Middle frontal gyrus (tissue), 1 donor: ENCODE results near the gene IQGAP2.

ENCODE experiments used
- DNase-seq: peaks from one replicate; pipeline ENCODE4 v3.0.0-alpha.2; 2015; ENCODE audit warnings: low spot score; ENCODE audit errors: extremely low spot score

The IQGAP2 gene

GRCh38 chr5:76705574-76705973, 302.5 kb downstream of the IQGAP2 start:
- DNase-seq = no peak

DNA sequence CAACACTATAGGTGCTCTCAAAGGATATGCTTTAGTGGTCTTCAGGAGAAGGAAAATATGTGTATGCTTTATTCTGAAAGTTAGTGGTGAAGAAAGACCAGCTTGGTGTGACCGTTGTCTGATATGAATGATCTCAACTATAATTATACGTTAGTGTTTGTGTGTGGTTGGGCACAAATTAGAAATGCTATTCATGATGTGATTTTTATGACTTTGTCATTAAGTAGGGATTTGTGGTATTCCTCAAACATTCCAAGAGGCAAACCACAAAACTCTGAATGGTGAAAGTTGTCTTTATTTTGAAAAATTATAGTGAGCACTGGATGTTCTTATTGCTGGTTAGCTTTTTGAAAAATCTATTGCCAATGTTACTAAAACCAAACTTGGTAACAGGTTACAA, 306.7 kb downstream of the IQGAP2 start:
- no peak for DNase-seq

GRCh38 chr5:76710991-76711390, 307.9 kb downstream of the IQGAP2 start:
- no peak for DNase-seq

DNA sequence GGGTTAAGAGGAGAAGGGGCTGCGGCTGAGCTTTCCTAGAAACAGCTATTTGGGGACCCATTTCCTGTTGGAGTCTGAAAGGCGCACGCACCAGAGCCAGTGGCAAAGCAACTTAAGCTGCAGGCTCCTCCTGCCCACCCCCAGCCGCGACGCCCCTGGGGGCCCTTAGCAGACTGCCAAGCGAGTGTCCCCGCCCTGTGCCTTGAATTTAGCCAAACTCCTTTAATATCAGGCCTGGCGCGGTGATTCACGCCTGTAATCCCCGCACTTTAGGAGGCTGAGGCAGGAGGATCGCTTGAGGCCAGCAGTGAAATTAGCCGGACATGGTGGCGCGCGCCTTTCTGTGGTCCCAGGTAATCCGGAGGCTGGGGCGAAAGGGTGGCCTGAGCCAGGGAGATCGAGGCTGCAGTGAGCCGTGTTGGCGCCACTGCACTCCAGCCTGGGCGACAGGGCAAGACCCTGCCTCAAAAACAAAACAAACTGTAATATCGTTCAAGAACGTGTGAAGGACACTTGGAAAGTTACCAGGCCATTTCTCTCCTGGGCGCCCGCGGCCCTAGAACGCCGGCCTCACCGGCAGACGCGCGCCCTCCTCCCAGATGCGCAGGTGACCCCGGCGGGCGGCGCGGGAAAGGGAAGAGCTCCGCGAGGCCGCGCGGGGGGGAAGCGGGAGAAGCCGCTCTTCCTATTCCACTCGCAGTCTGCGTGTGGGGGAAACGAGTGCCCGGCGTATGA, 311.8 kb downstream of the IQGAP2 start:
- DNase-seq = no peak

GRCh38 chr5:76715486-76715735, 312.3 kb downstream of the IQGAP2 start:
- DNase-seq = no peak

DNA sequence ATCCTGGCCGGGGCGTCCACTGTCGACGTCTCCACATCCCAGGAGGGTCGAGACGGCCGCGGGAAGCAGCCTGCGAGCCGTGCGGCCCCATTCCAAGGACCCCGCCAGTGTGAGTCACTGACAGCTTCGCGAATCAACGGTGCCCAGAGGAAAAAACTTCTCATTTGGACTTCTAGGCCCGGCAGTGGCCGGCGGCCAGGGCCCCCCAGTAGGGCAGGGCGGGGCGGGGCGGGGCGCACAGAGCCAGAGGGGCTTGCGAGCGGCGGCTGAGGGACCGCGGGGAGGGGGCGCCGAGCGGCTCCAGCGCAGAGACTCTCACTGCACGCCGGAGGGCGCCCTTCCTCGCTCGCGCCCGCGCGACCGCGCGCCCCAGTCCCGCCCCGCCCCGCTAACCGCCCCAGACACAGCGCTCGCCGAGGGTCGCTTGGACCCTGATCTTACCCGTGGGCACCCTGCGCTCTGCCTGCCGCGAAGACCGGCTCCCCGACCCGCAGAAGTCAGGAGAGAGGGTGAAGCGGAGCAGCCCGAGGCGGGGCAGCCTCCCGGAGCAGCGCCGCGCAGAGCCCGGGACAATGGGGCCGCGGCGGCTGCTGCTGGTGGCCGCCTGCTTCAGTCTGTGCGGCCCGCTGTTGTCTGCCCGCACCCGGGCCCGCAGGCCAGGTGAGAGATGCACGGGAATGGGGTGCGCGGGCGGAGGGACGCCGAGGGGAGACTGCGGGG, 312.8 kb downstream of the IQGAP2 start, which contains the start of gene F2R:
Gene F2R, plus strand, starts transcription at position 391 of the 720 bp plus-strand sequence. Its CDS starts 182 bp downstream, at position 573.
- no peak for DNase-seq

DNA sequence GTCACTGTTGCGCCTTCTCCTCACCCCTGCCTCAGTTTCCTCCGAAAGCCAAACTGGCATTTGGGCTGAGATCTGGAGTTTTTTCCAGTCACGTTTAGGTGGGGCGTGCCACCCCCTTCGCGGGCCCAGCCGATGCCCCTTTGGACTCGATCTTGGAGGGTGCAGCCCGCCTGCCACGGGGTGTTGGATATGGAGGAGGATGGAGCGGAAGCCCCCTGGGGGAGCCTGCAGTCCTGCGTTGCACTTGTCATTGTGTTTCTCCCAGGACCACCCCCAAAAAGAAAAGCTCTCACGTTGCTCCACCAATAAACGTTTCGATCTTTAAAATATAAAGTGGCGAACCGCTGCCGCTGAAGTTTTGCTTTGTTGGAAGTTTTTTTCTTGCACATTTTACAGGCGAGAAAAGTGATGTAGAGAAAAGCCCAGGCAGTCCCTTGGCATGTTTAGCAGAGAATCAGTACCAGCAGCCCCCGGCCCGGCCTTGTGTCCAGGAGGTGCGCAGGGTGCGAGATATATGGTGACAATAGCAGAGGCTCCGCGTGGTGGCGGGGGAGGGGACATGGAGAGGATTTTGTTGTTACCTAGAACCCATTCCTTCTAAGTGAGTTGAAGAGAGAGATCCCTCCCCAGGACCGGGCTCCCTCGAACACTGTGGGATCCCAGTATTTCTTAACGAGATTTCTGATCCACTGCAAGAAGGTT, 313.5 kb downstream of the IQGAP2 start:
- no peak for DNase-seq

GRCh38 chr5:76717222-76718083, 314.4 kb downstream of the IQGAP2 start:
- DNase-seq = no peak

- DNase-seq = no peak
Measured at GRCh38 chr5:76718381-76718832, 315.3 kb downstream of the IQGAP2 start.

GRCh38 chr5:76718880-76719279, 315.8 kb downstream of the IQGAP2 start:
- no peak for DNase-seq

DNA sequence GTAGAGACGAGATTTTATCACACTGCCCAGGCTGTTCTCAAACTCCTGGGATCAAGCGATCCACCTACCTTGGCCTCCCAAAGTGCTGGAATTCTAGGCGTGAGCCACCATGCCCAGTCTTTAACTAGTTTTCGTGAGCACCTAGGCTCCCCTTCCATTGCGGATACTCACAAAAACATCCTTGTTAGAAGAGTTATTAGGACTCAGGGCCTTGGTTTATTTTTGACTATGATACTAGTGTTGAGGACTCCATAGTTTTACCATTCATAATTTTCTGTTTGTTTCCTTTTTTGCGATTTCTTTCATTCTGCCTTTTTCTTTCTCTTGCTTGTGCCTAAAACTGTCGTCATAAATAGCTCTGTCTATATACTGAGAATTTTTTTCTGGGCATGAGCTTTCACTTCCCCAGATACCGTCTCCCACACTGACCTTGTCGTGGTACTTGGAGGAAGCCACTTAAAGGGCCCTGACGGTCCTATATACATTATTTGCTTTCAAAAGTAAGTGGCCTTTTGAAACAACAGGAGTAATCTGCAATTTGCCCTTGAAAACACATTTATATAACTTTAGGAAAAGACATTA, 318.0 kb downstream of the IQGAP2 start:
- DNase-seq = no peak

DNA sequence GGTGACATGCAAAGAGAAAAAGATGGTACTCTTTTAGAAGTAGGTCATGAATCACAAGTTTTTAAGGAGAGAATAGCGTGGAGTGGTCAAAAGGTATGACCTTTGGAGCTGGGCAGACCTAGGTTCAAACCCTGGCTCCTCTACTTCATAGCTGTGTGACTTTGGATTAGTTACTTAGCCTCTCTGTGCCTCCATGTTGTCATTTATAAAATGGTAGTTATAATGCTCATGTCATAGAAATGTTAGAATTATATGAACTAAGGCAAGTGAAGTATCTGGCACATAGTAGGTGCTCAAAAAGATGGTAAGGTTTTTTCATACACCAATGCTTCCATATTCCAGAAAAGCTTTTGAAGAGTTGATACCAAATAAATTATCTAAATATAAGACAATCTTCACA, 320.2 kb downstream of the IQGAP2 start:
- DNase-seq = no peak

DNA sequence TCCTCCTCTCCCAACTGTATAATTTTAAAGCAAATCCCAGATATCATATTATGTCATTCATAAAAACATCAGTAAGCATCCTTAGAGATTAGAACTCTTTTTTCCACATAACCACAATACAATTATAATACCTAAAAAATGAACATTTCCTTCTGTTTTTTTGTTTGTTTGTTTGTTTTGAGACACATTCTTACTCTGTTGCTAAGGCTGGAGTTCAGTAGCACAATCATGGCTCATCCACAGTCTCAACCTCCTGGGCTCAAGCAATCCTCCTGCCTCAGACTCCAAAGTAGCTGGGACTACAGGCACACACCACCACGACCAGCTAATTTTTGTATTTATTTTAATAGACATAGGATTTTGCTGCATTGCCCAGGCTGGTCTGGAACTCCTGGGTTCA, 320.8 kb downstream of the IQGAP2 start:
- DNase-seq = no peak

DNA sequence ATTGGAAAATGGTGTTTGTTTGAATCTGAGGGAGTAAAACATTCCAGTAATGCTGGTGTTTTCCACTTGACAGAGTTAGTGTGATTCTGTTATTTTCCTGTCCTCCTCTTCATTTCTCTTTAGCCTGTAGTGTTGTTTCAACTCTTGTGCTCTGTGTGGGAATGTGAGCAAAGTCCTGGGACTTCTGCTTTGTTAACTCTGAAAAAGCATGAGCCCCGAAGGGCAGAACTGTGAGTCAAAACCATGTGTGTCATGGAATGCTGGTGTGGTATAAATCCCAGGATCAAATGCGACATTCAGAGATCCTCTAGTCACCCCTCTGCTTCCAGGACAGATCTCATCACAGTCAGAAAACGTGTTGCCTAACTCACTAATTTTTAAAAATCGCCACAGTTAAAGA, 321.8 kb downstream of the IQGAP2 start:
- DNase-seq = no peak

- no peak for DNase-seq
Measured at GRCh38 chr5:76728965-76729364, 325.9 kb downstream of the IQGAP2 start.

- DNase-seq = no peak
Measured at GRCh38 chr5:76729373-76730290, 326.5 kb downstream of the IQGAP2 start.

DNA sequence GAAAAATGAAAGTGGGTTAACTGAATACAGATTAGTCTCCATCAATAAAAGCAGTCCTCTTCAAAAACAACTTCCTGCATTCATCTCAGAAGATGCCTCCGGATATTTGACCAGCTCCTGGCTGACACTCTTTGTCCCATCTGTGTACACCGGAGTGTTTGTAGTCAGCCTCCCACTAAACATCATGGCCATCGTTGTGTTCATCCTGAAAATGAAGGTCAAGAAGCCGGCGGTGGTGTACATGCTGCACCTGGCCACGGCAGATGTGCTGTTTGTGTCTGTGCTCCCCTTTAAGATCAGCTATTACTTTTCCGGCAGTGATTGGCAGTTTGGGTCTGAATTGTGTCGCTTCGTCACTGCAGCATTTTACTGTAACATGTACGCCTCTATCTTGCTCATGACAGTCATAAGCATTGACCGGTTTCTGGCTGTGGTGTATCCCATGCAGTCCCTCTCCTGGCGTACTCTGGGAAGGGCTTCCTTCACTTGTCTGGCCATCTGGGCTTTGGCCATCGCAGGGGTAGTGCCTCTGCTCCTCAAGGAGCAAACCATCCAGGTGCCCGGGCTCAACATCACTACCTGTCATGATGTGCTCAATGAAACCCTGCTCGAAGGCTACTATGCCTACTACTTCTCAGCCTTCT, 329.4 kb downstream of the IQGAP2 start:
- no peak for DNase-seq

DNA sequence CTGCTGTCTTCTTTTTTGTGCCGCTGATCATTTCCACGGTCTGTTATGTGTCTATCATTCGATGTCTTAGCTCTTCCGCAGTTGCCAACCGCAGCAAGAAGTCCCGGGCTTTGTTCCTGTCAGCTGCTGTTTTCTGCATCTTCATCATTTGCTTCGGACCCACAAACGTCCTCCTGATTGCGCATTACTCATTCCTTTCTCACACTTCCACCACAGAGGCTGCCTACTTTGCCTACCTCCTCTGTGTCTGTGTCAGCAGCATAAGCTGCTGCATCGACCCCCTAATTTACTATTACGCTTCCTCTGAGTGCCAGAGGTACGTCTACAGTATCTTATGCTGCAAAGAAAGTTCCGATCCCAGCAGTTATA, 329.9 kb downstream of the IQGAP2 start:
- no peak for DNase-seq

DNA sequence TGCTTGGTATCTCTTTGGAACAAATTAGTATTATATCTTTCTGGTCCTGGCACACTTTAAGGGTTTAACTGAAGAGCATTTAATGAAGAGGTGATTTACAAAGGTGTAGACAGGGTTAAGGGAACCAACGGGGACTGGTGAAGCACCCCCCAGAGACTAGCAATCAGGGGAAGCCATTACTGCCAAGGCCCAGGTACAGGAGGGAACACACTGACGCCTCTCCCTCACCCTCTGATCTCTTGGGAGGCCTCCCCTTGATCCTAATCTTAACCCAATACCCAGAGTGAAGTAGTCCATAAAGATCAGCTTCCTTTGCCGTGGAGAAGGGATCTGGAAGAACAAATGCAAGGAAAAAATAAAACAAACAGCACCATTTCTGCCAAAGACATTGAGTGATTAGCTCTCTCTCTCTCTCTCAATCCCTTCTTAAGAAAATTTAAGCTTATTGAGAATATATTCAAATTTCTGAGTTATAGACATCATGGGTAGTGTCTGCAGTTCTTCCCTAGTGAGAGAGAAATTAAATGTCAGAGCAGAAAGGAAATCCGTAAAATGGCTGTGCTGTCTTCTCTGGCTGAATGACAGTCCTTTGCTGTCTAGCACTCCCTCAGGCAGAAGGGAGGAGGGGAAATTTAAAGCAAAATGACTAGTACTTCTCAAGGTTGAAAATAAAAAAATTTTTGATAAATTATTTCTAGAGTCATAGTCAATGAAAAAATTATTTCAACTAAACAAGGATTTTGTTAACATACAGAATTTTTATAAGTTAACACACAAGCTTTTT, 332.9 kb downstream of the IQGAP2 start:
- no peak for DNase-seq
